Epithelial cell of prostate (primary cell): ENCODE data around the gene MTCH1.

ENCODE experiments used
- DNase-seq: peaks from one replicate; pipeline ENCODE4 v3.0.0-alpha.2; 2011; ENCODE audit warnings: low read depth, low spot score
- H3K27ac ChIP-seq: fragments of 450-650 bp; 2 replicates; pipeline ENCODE4 v1.5.1; 2017; ENCODE audit warnings: mild to moderate bottlenecking

MTCH1 gene

DNA sequence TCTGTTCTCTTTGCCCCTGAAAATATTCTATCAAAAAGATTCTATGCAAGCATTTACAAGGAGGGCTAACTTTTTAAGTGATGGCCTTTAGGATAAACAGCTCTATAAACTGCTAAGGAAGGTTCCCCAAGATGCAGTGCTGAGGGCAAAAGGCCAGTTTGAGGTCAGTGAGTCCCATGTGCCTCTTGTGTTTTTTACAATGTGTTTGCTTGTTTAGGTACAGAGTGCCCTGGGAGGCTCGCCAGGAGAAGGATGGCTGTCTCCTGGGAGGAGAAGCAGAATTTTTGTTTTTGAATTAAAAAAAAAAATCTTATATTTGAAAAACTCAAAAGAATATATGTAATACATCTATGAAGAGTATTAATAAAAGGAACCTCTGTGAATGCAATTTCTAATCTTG, 12.8 kb downstream of the MTCH1 start:
- DNase-seq = no peak
- no peak overlapping the region for H3K27ac ChIP-seq

DNA sequence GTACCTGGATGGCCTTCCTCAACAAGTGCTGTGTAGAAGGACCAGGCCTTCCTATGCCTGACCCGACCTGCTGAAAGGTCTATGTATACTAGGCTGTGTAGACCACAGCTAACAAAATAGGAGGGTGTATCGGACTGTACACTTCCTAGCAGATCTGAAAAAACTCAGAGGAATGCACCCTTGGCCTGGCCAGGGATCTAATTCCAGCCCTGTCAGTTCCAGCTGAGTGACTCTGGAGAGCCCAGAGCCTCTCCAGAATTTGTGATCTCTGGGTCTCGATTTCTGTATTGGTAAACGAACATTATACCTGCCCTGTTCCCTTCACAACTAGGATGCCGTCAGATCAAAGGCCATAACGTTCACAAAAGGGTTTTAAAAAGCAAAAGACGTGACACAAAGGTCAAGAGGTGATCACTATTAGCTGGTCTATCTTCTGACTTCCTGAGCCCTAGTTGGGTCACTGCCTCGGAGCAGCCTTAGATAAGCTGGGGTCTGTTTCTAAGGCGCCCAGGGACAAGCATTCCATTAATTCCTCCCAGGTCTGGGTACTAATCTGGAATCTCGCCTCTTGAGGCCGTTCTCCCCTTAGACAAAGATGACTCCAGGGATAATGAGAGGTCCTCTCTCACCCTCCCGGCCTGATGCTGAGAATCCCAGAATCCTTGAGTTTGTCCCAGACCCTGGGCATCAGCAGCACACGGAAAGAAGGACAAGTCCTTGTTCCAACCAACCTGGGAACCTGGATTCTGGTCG, 13.9 kb downstream of the MTCH1 start:
- DNase-seq = no peak
- H3K27ac ChIP-seq = no peak overlapping the region

DNA sequence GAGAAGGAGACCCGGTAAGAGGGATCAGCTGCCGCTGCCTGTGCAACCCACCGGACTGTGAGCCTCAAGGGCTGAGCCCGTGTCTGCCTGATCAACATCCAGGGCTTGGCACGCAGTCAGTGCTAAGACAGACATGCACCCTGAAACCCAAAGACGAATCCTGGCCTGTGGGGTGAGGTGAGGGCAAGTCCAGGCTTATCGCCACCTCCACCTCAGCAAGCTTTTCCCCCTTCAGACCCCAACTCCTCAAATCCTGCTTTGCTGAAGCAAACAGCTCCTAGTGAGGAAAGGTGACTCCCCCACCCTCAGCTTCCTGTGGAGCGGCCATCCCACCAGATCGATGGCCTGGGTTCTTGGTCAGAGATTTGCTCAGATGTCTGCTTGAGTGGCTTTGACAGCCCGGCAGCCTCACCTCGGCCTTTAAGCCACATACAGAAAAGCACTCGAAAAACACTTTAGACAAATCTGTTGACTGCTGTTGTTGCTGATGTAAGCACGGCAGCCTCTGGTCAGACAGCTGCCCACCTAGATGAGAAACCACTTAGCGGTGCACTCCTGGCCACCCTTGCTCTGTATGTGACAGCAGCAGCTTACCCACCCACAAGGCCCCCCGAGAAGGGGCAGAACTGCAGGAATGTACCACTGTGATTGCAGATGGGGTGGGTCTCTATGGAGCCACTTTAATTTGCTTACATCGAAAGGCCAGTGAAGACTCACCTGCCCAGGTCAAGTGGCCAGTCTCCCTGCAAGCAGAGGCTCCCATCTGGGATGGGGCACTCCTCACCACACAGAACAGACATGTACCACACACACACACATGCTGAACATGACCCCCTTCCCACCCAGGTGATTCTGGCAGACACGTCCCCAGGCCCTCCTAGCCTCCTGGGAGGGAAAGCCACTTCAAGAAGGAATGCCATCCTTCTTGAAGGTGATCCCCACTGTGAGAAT, 14.8 kb downstream of the MTCH1 start:
- DNase-seq = no peak
- no peak overlapping the region for H3K27ac ChIP-seq

DNA sequence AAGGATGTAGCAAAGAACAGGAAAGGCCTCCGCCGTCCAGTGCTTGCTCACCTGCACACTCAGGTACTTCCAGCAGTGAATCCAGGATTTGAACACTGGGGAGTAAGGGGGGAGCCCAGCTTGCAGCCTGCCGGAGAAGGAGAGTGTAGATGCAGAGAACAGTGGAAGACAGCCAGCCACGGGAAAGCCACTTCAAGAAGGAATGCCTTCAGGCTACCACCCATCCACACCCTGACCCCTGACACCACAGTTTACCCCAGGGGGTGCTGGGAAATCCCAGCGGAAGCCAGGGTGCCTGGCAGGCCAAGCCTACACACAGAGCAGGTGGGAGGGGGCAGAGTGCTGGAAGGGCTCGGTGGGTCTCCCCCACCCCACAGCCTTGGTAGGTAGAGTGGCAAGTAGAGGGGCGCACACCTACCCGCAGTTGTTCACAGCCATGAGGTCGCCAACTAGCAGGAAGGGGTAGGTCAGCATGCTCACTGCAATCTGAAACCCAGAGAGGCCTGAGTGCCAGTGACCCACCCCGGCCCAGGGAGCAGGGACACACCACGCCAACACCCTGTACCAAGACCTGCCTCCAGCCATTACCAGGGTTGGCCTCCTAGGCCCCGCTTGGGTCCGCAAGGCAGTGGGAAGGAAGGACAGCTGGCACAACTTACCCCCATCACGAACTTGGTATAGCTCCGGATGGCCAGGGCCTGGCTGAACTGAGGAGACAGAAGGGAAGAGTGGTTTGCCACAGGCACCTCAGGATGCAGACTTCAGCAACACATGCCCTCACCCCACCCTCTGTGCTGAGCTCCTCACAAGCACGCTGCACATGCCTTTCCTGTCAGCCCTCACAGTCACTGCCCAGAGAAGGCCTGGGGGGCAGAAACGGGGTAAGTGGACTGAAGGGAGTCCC, 15.8 kb downstream of the MTCH1 start:
- no peak overlapping the region for H3K27ac ChIP-seq
- DNase-seq = no peak

DNA sequence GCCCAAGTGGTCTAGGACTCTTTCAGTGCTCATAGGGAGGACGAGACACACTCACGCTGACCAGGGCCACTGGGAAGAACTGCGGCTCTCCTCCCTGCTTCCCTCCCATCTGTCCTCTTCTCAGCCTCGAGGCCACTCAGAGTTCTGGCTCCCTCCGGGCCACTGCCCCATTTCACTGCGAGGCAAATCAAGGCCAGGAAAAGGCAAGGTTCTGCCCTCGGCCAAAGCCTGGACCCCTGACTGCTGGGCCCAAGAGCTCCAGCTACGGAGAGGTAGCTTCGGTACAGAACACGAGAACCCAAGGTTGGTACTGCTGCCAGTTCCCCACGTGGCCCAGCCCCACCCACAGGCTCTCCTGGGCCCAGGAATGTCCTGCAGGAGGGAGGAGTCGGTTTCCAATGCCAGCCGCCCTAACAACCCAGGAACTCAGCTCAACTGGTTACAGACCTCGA, 16.7 kb downstream of the MTCH1 start:
- H3K27ac ChIP-seq = no peak overlapping the region
- DNase-seq = no peak

DNA sequence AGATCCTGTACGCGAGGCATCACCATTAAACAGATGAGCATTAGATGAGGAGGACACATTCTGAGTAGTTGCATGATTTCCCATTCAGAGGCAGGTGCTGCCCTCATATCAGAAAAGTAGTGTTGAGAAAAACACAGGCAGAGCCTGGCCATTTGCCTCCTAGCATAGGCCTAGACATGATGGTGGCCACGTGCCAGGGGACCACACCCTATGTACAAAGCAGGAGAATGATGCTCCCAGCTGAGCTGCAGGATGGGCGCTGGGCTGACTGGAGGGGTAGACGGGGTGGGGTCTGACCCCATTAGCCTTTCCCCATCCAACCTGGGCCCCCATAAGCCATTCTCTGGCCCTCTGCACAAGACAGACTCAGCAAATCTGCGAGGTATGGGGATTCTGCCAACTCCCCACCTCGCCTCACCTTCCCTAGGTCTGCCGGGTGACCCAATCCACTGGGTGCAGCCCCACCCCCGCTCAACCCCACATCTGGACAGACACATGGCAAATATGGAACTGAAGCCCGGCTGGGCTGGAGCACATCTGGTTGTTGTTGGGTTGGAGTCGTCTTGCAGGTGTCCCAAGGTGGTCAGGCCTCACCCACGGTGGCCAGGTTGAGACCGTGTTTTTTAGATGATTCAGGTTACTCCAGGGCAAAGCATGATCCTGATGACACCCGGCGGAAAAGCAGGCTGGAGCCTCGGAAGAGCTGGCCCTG, 17.6 kb downstream of the MTCH1 start:
- DNase-seq = no peak
- no peak overlapping the region for H3K27ac ChIP-seq

DNA sequence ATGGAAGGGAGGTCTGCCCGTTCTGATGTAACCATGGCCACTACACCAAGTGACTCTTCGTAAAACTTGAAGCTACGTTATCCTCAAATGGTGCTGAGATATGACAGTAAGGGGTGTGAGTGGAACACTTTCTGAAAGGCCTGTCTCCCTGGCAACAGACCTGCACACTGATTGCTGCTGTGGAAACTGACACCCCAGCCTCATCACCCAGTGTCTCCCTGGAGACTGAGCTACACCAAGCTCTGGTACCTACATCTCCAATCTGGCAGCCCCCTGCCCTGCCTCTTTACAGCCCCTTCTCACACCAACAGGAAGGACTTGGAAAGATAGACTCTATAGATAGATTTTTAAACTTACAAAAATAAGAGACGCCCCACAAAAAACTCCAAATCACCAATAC, 18.2 kb downstream of the MTCH1 start:
- DNase-seq = no peak
- no peak overlapping the region for H3K27ac ChIP-seq

DNA sequence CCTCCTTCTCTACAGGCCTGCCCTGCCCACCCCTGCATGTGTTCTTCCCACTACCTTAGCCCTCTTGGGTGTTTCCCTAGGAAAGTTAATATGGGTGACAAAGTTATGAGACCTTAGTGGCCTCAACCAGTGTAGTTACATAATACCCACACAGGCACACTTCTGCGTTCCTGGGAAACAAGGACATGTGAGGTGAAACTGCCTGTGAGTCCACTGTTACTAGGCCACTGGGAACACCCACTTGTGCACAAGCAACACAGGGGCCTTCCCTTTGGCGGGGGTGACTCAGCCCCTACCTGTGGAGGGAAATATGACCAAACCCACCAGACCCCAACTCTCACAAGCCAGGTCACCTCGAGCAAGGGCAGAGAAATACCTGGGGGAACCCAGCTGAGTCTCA, 18.7 kb downstream of the MTCH1 start:
- no peak for DNase-seq
- no peak overlapping the region for H3K27ac ChIP-seq

DNA sequence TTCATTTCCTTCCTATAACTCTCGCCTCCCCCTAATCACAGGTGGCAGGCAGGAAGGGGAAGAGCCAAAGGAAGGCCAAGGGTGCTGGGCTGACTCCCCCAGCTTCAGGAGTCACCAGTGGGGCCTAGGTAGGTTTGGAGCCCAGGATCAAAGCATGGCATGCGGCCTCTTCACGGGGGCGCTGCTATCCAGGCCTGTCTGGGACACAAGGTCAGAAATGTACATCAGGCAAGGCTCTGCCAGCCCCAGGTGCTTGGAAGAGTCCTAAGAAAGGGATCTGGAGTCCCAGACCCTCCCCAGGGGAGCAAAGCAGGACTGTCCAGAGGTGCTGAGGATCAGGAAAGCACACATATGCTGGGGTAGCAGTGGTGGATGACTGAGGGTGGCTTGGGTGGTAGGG, 21.1 kb downstream of the MTCH1 start:
- DNase-seq = no peak
- no peak overlapping the region for H3K27ac ChIP-seq

DNA sequence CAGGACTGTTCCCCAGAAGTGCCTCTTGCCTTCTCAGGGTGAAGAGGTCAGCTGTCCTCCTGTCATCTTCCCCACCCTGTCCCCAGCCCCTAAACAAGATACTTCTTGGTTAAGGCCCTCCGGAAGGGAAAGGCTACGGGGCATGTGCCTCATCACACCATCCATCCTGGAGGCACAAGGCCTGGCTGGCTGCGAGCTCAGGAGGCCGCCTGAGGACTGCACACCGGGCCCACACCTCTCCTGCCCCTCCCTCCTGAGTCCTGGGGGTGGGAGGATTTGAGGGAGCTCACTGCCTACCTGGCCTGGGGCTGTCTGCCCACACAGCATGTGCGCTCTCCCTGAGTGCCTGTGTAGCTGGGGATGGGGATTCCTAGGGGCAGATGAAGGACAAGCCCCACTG, 21.6 kb downstream of the MTCH1 start:
- H3K27ac ChIP-seq = no peak overlapping the region

DNA sequence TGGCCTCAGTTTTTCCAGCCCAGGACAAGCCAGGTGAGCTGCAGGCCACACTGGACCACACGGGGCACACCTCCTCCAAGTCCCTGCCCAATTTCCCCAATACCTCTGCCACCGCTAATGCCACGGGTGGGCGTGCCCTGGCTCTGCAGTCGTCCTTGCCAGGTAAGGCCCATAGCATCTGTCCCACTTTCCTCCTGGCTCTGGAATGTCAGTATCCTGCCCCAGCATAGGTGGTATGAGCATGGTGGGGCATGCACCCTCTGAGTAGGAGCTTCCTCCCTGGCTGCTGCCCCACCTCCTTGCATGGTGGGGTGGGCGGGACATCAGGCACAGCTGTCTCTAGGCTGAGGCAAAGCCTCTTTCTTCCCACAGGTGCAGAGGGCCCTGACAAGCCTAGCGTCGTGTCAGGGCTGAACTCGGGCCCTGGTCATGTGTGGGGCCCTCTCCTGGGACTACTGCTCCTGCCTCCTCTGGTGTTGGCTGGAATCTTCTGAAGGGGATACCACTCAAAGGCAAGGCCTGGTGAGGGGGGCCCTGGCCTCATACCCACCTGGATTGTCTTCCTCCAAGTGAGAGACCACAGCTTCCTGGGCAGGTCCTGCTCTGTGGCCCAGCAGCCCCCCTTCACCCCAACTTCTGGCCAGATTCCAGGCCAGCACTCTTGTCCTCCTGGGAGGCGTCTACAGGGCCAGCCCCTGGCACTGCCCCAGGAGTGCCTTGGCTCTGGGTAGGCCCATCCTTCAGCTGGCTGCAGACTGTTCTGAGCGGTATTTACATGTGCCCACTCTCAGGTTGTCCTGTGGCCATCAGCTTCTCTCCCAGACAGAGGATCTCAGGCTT, 22.3 kb downstream of the MTCH1 start:
- no peak overlapping the region for H3K27ac ChIP-seq
- DNase-seq = no peak

More for the DNA sequence above, 21.6 kb downstream of the MTCH1 start:
- DNase-seq = no peak

DNA sequence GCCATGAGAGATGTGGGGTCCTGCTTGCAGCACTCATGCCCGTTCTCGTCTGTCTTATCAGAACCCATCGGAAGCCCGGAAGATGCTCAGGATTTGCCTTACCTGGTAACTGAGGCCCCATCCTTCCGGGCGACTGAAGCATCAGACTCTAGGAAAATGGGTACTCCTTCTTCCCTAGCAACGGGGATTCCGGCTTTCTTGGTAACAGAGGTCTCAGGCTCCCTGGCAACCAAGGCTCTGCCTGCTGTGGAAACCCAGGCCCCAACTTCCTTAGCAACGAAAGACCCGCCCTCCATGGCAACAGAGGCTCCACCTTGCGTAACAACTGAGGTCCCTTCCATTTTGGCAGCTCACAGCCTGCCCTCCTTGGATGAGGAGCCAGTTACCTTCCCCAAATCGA, 23.1 kb downstream of the MTCH1 start:
- no peak overlapping the region for H3K27ac ChIP-seq
- DNase-seq = no peak

DNA sequence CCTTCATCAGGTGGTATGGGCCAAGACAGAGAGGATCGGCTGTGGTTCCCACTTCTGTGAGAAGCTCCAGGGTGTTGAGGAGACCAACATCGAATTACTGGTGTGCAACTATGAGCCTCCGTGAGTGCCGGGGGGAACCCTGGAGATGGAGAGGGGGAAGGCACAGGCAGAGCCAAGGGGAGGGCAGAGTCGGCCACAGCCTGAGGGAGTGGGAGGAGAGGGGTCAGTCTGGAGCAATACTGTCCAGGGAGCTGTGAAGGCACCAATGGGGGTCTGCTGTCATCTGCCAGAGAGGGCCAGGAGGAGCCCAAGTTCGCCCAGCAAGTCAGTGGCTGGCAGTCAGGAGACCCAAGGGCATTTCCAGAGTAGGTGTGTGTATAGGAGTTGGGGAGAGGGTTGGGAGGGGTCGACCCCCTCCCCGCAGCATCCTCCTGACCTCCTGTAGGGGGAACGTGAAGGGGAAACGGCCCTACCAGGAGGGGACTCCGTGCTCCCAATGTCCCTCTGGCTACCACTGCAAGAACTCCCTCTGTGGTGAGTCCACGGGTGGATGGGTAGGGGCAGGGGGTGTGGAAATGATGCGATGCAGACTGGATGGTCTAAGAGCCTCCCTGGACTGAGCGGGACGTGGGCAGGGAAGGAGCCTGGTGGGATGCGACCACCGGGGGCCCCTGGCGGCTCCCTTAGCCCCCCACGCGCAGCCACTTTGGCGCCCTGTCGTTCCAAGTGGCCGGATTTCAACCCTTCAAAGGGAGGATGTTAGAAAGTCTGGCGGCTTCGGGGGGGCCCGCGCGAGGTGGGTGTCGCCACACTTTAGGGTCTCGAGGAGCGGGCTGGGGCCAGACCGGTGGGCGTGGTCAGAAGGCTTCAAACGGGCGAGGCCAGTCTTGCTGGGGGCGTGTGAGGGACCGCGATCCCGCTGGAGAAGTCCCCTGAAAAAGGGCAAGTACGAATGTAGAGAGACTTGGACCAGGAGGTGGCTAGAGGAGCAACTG, 24.3 kb downstream of the MTCH1 start:
- no peak overlapping the region for H3K27ac ChIP-seq
- no peak for DNase-seq

DNA sequence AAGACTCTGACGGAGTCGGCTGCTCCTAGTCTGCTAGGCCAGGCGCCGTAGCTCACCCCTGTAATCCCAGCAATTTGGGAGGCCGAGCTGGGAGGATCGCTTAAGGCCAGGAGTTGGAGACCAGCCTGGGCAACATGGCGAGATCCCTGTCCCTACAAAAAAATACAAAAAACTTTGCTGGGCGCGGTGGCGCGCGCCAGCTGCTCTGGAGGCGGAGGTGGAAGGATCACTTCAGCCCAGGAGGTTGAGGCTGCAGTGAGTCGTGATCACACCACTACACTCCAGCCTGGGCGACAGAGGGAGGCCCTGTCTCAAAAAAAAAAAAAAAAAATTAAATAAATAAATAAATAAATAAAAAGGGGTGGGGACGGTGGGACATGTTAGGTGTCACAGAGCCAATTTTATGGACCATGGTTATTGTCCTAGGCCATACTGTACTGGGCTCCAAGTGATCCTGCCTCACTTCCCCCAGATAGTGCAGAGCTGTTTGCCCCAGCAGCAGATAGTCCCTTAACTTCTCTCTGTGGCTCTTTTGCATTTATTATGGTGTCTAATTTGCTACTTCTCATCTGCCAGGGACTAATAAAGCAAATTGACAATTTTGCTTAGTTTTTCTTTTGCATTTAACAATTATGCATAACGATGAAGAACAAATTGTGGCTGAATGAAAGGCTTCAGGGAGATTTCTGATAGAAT, 26.3 kb downstream of the MTCH1 start:
- H3K27ac ChIP-seq = no peak overlapping the region
- DNase-seq = no peak

DNA sequence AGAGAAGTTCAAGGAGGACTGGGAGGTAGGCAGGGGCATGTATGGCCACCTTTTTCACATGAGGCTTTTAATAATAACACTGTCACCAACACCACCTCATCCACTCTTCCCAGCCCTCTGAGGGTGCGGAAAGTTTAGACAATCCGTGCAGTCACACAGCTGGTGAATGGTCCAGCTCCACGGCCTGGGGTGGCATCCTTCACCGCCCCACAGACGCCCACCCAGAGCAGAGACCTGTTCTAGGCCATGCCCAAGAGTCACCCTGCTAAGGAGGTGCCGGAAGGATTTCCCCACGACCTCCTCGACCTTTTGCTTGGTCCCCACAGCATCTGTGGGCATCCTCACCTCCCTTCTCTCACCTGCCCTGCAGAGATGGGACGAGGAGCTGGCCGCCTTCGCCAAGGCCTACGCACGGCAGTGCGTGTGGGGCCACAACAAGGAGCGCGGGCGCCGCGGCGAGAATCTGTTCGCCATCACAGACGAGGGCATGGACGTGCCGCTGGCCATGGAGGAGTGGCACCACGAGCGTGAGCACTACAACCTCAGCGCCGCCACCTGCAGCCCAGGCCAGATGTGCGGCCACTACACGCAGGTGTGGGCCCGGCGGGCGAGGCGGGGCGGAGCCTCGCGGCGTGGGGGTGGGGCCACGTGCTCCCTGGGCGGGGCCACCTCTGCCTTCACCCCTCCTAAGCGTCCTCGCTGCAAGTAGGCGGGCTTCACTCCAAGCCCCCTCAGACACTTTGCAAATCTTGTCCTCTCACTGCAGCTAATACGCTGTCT, 27.0 kb downstream of the MTCH1 start:
- no peak overlapping the region for H3K27ac ChIP-seq
- DNase-seq = no peak

DNA sequence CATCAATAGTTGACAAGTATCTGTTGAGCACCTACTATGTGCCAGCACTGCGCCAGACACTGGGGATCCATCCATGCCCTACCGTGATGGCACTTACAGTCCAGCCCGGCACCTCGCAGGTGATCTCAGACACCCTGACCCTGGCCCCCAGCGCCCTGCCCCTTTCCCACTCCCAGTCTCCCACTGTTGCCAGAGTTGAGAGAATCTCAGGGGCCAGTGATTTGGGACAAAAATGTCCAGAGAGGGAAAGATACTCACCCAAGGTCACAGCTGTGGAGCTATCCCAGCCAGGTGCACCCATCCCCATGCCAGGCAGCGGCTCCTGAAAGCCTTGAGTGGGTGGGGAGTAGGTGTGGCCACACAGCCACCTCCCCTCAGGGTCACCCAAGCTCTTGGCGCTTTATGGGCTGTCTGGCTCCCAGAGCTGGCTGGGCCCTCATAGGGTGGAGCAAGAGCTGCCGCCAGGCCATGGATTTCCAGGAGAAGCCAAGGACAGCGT, 28.2 kb downstream of the MTCH1 start:
- no peak overlapping the region for H3K27ac ChIP-seq
- DNase-seq = no peak
